SU-DHL-6 (cell line): Measurements from ENCODE around the gene BOLA3.

Experiments used
- CTCF ChIP-seq: fragments of 200-600 bp; sonication (generic); IDR thresholded peaks from one replicate; pipeline ENCODE4 v1.5.1; 2017; ENCODE audit warnings: antibody characterized with exemption, mild to moderate bottlenecking, low read length, moderate library complexity; ENCODE audit not compliant: insufficient read depth, poor library complexity, severe bottlenecking
- EZH2phosphoT487 ChIP-seq: fragments of 200-600 bp; sonication (generic), shearing (Covaris generic); conservative IDR thresholded peaks from 2 replicates; pipeline ENCODE4 v1.6.1; 2018; ENCODE audit warnings: mild to moderate bottlenecking, antibody characterized with exemption, low read length, moderate library complexity, mixed read lengths

- TF ChIP-seq CTCF (no peak), EZH2phosphoT487 (no peak)
Observed at GRCh38 chr2:74099835-74100234, 47.9 kb downstream of the BOLA3 start.
